IPS DF 6.9 (cell line): Measurements from ENCODE around the gene JAML.

Experiments used
- DNase-seq: peaks from one replicate; pipeline ENCODE4 v3.0.0-alpha.2; 2013; ENCODE audit warnings: low read depth, low spot score
- H3K27ac ChIP-seq: one replicate; pipeline ENCODE4 v1.5.1; 2013; ENCODE audit warnings: low read length, control low read depth
- H3K27me3 ChIP-seq: 2 replicates; pipeline ENCODE4 v1.6.1; 2013; ENCODE audit warnings: mild to moderate bottlenecking, low read length; ENCODE audit not compliant: control insufficient read depth, insufficient read depth
- H3K36me3 ChIP-seq: 2 replicates; pipeline ENCODE4 v1.6.1; 2013; ENCODE audit warnings: low read length; ENCODE audit not compliant: control insufficient read depth, insufficient read depth
- H3K4me1 ChIP-seq: 2 replicates; pipeline ENCODE4 v1.6.1; 2013; ENCODE audit warnings: low read length; ENCODE audit not compliant: control insufficient read depth, insufficient read depth
- H3K4me3 ChIP-seq: 2 replicates; pipeline ENCODE4 v1.5.1; 2013; ENCODE audit warnings: mild to moderate bottlenecking, low read length
- H3K9me3 ChIP-seq: 2 replicates; pipeline ENCODE4 v1.6.1; 2013; ENCODE audit warnings: low read length, inconsistent platforms; ENCODE audit not compliant: control insufficient read depth, insufficient read depth
- WGBS: extraction: QIAGEN DNeasy Blood & Tissue Kit; methylation state at CpG from one replicate; pipeline ENCODE4 v1.1.7; 2013; ENCODE audit warnings: mixed read lengths, missing lambda C conversion rate; ENCODE audit not compliant: insufficient read length, insufficient coverage; 5-methylcytosine and 5-hydroxymethylcytosine counted together

The JAML gene

DNA sequence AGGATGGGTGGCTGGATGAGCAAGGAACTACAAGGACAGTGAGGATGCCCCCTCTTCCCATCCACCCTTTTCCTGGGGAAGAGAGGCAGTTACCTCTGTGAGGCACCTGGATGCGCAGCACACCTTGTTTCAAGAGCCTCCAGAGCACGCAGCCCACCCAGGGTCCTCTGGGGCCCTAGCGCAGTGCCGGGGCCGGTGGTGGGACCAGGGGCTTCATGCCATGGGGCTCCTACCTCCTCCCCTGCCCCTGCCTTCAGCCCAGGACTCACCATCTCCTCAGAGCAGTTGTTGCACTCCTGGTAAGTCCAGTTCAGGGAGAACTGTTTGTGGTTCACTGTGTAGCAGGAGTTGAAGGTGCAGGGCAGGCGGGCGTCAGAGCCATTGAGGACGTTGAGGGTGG is 56.5 kb downstream of the JAML start:
- H3K27me3 ChIP-seq, result peaks cover 17% of the 10 kb centered on the region
- no peak overlapping the region for H3K27ac ChIP-seq
- H3K36me3 ChIP-seq, result no peaks in the 10 kb centered on the region
- no peaks in the 10 kb centered on the region for H3K9me3 ChIP-seq
- WGBS, result no CpG with 5 or more reads among the region's 8 CpGs
- no peak overlapping the region for H3K4me3 ChIP-seq
- DNase-seq, result no peak
- H3K4me1 ChIP-seq, result peaks cover 13% of the 10 kb centered on the region; the same call in 1 of the 2 replicates

DNA sequence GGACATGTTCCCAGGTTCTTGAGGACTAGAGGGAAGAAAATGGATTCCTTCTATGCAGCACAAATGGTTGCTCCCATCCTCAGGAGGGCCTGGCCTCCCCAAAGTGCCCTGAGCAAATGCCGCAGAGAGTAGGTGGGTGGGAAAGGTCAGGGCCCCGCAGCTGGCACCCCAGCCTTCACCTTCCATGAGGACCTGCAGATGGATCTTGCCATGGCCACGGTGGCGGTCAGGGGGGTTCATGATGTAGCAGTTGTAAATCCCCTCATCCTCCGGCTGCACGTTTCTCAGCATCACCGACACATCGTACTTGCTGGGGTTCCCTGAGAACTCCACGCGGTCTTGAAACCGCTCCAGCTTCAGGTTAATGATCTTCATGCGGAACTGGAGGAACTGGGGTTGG is 56.9 kb downstream of the JAML start:
- peaks cover 17% of the 10 kb centered on the region for H3K27me3 ChIP-seq
- peaks cover 13% of the 10 kb centered on the region; the same call in 1 of the 2 replicates for H3K4me1 ChIP-seq
- H3K4me3 ChIP-seq, result no peak overlapping the region
- no CpG with 5 or more reads among the region's 12 CpGs for WGBS
- no peak overlapping the region for H3K27ac ChIP-seq
- no peak for DNase-seq
- H3K36me3 ChIP-seq, result no peaks in the 10 kb centered on the region
- H3K9me3 ChIP-seq, result no peaks in the 10 kb centered on the region

DNA sequence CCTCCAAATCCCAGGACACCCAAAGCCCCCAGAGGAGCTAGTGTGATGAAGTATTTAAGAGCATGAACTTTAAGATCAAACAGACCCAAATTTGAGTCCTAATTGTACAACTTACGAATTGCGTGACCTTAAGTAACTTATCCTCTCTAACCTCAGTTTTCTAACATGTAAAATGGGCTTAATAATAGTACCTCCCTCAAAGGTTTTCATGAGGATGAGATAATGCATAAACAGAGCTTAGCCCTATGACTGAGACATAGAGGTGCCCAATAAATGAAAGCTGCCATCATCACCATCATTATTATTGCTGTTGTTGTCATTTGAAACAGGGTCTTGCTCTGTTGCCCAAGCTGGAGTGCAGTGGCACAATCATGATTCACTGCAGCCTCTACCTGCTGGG is 57.6 kb downstream of the JAML start:
- no peak overlapping the region for H3K27ac ChIP-seq
- peaks cover 13% of the 10 kb centered on the region; the same call in 1 of the 2 replicates for H3K4me1 ChIP-seq
- H3K27me3 ChIP-seq, result peaks cover 16% of the 10 kb centered on the region
- DNase-seq, result no peak
- H3K9me3 ChIP-seq, result no peaks in the 10 kb centered on the region
- no CpG with 5 or more reads among the region's 2 CpGs for WGBS
- H3K4me3 ChIP-seq, result no peak overlapping the region
- no peaks in the 10 kb centered on the region for H3K36me3 ChIP-seq

DNA sequence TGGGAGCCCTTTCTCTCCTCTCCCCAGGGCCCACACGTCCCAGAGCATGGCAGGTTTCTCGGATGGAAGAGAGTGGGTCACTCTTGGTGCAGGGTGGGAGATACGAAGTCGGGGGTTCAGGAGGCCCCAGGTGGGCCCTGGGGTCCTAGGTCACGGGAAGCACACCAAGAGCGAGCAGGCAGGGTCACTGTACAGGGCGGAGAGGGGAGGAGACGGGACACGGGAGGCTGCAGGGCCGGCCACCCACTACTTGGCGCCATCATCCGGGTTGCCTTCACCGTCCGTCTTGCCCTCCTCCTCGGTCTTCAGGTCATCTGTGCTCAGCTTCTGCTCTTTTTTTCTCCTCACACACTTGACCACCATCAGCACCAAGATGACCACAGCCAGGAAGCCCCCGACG is 58.2 kb downstream of the JAML start:
- Histone ChIP-seq H3K27ac (no peak overlapping the region), H3K9me3 (no peaks in the 10 kb centered on the region), H3K4me1 (peaks cover 11% of the 10 kb centered on the region; the same call in 1 of the 2 replicates), H3K4me3 (no peak overlapping the region), H3K27me3 (peaks cover 17% of the 10 kb centered on the region), H3K36me3 (no peaks in the 10 kb centered on the region)
- DNase-seq, result no peak
- WGBS, result no CpG with 5 or more reads among the region's 17 CpGs

DNA sequence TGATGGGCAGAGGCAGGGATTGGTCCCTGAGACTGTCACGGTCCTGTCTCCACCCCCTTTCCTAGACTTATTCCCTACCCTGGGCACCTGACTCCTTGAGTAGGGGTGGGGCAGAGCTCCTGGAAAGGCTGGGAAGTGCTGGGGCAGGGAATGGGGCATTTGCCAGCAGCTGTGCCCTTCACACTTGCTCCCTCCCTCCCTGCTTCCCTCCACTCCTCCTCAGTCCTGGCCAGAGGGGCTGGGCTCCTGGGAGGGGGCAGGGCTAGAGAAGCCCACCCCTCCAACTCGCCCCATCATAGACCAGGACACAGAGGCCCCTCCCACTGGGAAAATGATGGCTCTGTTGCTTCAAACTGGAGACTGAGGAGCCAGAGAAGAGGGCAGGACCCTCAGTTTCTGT is 59.9 kb downstream of the JAML start:
- peaks cover 6% of the 10 kb centered on the region; the same call in 1 of the 2 replicates for H3K4me1 ChIP-seq
- H3K27me3 ChIP-seq, result peaks cover 3% of the 10 kb centered on the region; the same call in 1 of the 2 replicates
- no peak overlapping the region for H3K27ac ChIP-seq
- no CpG with 5 or more reads among the region's 2 CpGs for WGBS
- H3K36me3 ChIP-seq, result no peaks in the 10 kb centered on the region
- no peaks in the 10 kb centered on the region for H3K9me3 ChIP-seq
- H3K4me3 ChIP-seq, result no peak overlapping the region
- DNase-seq, result no peak

DNA sequence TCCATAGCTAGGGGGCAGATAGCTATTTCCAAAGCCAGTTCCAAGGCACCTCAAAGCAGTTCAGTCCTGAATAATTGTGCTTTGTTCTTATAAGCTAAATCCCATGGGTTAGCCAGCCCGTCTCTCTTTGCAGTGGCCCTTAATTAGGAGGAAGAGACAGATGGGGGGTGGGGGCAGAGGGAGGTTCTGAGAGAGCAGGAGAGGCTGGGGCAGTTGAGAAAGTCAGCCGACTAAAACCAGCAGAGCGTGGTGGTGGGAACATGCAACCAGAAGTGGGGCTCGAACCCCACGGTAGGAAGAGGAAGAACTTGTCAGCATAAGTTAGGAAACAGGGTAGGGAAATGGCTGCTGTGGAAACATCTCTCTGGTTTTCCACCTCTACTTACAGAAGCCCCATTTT is 61.3 kb downstream of the JAML start:
- H3K27ac ChIP-seq, result no peak overlapping the region
- DNase-seq, result no peak
- H3K36me3 ChIP-seq, result no peaks in the 10 kb centered on the region
- H3K27me3 ChIP-seq, result peaks cover 2% of the 10 kb centered on the region; the same call in 1 of the 2 replicates
- peaks cover 6% of the 10 kb centered on the region; the same call in 1 of the 2 replicates for H3K4me1 ChIP-seq
- no peak overlapping the region for H3K4me3 ChIP-seq
- whole genome bisulfite sequencing, result no CpG with 5 or more reads among the region's 5 CpGs
- no peaks in the 10 kb centered on the region for H3K9me3 ChIP-seq

DNA sequence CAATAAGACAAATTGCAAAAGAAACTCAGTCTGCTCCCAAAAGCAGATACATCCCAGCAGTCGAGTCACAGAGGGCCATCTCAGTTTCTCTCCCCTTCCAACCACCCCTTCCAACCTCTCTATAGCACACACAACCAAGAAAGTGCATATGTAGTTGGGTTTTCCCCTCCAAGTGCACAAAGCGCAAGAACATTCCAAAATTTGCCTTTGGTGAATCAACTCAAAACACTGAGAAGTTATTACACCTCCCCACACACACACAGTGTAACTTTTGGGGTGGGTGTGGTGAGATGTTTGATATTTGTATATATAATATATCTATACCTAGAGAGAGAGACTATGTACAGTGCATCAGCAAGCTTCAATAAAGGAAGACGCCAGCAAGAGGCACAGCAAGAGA is 62.0 kb downstream of the JAML start:
- WGBS, result no CpG with 5 or more reads among the region's 3 CpGs
- H3K4me3 ChIP-seq, result no peak overlapping the region
- H3K27ac ChIP-seq, result no peak overlapping the region
- H3K9me3 ChIP-seq, result no peaks in the 10 kb centered on the region
- no peaks in the 10 kb centered on the region for H3K36me3 ChIP-seq
- H3K4me1 ChIP-seq, result peaks cover 6% of the 10 kb centered on the region; the same call in 1 of the 2 replicates
- DNase-seq, result no peak
- peaks cover 7% of the 10 kb centered on the region; the same call in 1 of the 2 replicates for H3K27me3 ChIP-seq

DNA sequence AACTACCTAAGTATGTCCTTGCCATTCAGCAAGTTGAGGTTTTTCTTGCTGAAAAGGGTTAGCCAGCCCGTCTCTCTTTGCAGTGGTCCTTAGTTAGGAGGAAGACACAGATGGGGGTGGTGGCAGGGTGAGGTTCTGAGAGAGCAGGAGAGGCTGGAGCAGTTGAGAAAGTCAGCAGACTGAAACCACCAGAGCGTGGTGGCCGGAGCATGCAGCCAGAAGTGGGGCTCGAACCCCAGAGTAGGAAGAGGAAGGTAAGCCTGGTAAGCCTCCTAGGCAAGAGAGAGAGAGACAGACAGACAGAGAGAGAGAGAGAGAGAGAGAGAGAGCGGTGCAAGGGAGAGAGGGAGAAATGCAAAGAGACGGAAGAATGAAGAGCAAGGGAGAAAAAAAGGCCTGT is 63.0 kb downstream of the JAML start:
- Histone ChIP-seq H3K27ac (no peak overlapping the region), H3K36me3 (no peaks in the 10 kb centered on the region), H3K4me1 (peaks cover 12% of the 10 kb centered on the region), H3K4me3 (no peak overlapping the region), H3K9me3 (no peaks in the 10 kb centered on the region), H3K27me3 (peaks cover 15% of the 10 kb centered on the region; the same call in 1 of the 2 replicates)
- no peak for DNase-seq
- WGBS, result no CpG with 5 or more reads among the region's 6 CpGs

DNA sequence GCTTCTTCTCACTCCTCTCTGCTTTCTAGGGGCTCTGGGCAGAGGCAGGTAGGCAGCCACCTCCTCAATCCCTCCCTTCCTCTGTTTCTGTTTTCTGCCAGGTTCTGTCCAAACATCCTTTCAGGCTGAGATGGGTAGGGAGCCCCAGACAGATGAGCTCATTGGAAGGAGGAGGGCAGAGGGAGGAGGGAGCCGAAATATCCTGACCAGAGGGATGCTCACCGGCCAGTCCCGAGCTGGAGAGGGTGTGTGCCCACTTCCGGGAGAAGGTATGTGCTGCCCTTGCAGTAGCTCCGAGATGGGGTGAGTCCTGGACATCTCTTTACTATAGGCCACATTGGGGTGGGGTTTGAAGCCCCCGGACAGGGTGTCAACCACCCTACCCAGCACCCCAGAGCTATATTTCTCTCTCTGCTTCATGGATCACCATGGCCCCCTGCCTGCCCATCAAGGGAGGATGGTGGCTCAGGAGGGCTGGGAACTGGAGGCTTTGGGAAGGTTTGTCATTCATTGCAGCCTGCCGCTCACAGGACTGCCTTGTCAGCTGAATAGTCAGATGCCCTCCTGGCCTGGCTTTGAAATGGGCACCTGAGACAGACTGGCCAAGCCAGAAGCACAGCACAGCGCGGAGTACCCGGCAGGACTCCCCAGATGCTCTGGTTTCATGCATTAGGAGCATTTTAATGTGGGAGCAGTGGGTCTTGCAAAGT is 67.5 kb downstream of the JAML start:
- Histone ChIP-seq H3K36me3 (no peaks in the 10 kb centered on the region), H3K9me3 (no peaks in the 10 kb centered on the region), H3K4me3 (no peak overlapping the region; the same call in 1 of the 2 replicates), H3K4me1 (peaks cover 16% of the 10 kb centered on the region), H3K27ac (no peak overlapping the region), H3K27me3 (peaks cover 47% of the 10 kb centered on the region)
- DNase-seq, result no peak
- whole genome bisulfite sequencing, result no CpG with 5 or more reads among the region's 10 CpGs

DNA sequence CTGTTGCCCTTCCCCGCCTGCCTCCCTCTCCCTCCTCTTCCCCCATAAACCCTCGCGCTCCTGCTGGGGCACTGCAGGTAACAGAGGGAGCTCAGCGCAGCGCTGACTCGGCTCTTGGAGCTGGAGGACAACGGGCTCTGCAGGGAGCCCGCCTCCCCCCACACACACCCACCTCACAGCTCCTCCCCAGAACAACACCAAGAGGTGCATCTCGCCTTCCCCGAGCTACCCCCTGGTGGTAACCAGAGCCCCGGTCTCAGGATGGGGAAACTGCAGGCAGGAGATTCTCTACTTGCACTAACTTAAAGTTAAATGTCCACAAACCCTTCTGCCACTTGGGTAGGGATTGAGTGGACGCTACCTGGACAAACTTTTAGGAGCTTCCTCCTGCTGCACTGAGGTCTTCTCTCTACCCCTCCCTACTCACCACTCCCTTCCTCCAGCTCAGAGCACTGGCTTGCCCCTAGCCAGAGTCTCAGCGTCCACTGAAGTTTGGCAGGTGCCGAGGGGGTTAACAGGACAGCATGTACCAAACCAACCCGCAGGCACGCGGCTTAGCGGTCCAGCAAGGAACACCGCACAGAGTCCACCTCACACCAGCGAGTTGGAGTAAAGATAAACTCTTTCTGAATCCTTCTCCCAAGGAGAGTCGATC is 68.2 kb downstream of the JAML start:
- DNase-seq, result no peak
- Histone ChIP-seq H3K27ac (no peak overlapping the region), H3K27me3 (peaks cover 51% of the 10 kb centered on the region), H3K36me3 (no peaks in the 10 kb centered on the region), H3K4me3 (peak overlapping the region; percentile 9; the same call in 1 of the 2 replicates), H3K4me1 (peaks cover 16% of the 10 kb centered on the region), H3K9me3 (no peaks in the 10 kb centered on the region)
- WGBS, result no CpG with 5 or more reads among the region's 21 CpGs
